ENCODE results near the gene POU2F1. TPM values are rescaled to one million over a fixed set of nuclear protein-coding genes. Genes with fewer than 3 reads are reported as not detected.

Gene POU2F1
- polyA plus RNA-seq, 2 of the 4 experiments (the other 2 are of a cell fraction), result 2.9 to 9.4 TPM

DNA sequence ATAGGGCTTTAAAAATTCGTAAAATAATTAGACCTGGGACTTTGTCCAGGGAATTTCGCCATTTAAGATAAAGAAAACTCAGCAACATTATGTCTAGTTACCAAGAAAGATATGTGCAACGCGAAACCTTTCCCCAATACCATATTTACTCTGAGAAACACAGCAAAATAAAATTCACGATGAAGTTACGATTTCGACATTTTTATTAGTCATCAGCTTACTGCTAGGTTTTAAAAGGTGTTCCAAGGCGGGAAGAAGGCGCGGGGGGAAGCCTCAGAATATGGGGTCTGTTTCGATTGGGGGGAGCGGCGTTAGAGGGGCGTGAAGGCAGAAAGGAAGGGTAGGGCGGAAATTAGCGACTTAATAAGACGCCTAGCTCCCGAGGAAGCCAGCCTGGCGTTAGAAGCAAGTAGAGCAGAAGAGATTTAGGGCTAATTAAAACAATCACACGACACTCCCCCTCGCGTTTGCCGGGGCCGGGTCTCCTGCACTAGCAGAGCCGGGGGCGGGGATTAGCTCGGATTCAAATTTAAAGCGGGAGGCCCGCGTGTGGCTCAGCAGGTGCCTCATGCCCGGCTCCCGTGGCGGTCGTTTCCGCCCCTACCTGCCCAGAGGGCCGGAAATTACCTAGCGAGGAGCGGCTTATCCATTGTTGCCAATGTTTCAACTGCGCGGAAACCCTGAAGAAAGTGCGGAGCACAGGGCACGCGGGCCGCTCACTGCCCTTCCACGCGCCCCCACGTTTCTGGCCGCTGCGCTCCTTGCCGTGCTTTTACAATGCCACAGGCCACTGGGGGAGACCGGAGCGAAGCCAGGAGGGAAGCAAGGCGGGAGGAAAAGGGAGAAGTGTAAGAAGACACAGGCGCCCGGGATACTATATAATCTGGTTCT lies 795 bp upstream of the POU2F1 start (continued):
- TF ChIP-seq, protein P1, sequence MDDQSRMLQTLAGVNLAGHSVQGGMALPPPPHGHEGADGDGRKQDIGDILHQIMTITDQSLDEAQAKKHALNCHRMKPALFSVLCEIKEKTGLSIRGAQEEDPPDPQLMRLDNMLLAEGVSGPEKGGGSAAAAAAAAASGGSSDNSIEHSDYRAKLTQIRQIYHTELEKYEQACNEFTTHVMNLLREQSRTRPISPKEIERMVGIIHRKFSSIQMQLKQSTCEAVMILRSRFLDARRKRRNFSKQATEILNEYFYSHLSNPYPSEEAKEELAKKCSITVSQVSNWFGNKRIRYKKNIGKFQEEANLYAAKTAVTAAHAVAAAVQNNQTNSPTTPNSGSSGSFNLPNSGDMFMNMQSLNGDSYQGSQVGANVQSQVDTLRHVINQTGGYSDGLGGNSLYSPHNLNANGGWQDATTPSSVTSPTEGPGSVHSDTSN (IDR thresholded peaks at IDR 0.05), result no peak; the same call in 1 of the 2 replicates
- TF ChIP-seq ZNF302 (CRISPR knock-in tag; IDR thresholded peaks at IDR 0.05) (no peak), CBX2 (IDR thresholded peaks at IDR 0.05; ENCODE audit: borderline replicate concordance, low read depth) (no peak), EP300 (IDR thresholded peaks at IDR 0.05) (no peak), MAFK (IDR thresholded peaks at IDR 0.05; ENCODE audit: partially characterized antibody) (no peak), HEYL (CRISPR knock-in tag; IDR thresholded peaks at IDR 0.05) (no peak), NR3C1 (IDR thresholded peaks at IDR 0.05) (no peak), BHLHE40 (IDR thresholded peaks at IDR 0.05; ENCODE audit: low read depth, low read length) (no peak), RFX5 (IDR thresholded peaks at IDR 0.05) (no peak), CHD2 (IDR thresholded peaks at IDR 0.05; ENCODE audit: low read length, partially characterized antibody) (no peak), SMC3 (IDR thresholded peaks at IDR 0.05) (no peak), GATA3 (IDR thresholded peaks at IDR 0.05; ENCODE audit: borderline replicate concordance) (no peak), POLR2A (IDR thresholded peaks at IDR 0.05; ENCODE audit: low read length) (peak; percentile 47; the same call in 1 of the 2 replicates), JUNB (IDR thresholded peaks at IDR 0.05) (no peak), CBX8 (IDR thresholded peaks at IDR 0.05) (no peak), NPAS2 (CRISPR knock-in tag; IDR thresholded peaks at IDR 0.05; ENCODE audit: borderline replicate concordance) (no peak), CEBPB (IDR thresholded peaks at IDR 0.05) (0 out of 4 replicates have a peak, but pooled peaks of 1 of the 2 experiments have one; percentile 34), NFE2L2 (conservative IDR thresholded peaks at IDR 0.05; ENCODE audit: low read length) (no peak), SREBF2 (IDR thresholded peaks at IDR 0.05) (no peak), HOXA7 (CRISPR knock-in tag; IDR thresholded peaks at IDR 0.05) (0 out of 2 replicates have a peak, but pooled peaks have one; percentile 47), EHMT2 (IDR thresholded peaks at IDR 0.05; ENCODE audit: low read depth) (no peak), HOXB5 (CRISPR knock-in tag; IDR thresholded peaks at IDR 0.05) (0 out of 2 replicates have a peak, but pooled peaks have one; percentile 70), HDAC2 (IDR thresholded peaks at IDR 0.05) (peak; percentile 82; the same call in 1 of the 2 replicates), RARB (CRISPR knock-in tag; IDR thresholded peaks at IDR 0.05) (0 out of 2 replicates have a peak, but pooled peaks have one; percentile 53), TFCP2L1 (CRISPR knock-in tag; IDR thresholded peaks at IDR 0.05) (no peak), POLR2AphosphoS2 (conservative IDR thresholded peaks at IDR 0.05; ENCODE audit: low read length) (no peak), CHD4 (IDR thresholded peaks at IDR 0.05; ENCODE audit: borderline replicate concordance) (no peak; the same call in 1 of the 2 replicates), RCOR1 (IDR thresholded peaks at IDR 0.05; ENCODE audit: low read depth, low read length) (no peak), RNF2 (IDR thresholded peaks at IDR 0.05; ENCODE audit: borderline replicate concordance, low read depth) (no peak), JUN (IDR thresholded peaks at IDR 0.05) (peak in 1 of 2 experiments; percentile 77; a peak in 2 of 5 replicates)
- TF ChIP-seq, protein P2, sequence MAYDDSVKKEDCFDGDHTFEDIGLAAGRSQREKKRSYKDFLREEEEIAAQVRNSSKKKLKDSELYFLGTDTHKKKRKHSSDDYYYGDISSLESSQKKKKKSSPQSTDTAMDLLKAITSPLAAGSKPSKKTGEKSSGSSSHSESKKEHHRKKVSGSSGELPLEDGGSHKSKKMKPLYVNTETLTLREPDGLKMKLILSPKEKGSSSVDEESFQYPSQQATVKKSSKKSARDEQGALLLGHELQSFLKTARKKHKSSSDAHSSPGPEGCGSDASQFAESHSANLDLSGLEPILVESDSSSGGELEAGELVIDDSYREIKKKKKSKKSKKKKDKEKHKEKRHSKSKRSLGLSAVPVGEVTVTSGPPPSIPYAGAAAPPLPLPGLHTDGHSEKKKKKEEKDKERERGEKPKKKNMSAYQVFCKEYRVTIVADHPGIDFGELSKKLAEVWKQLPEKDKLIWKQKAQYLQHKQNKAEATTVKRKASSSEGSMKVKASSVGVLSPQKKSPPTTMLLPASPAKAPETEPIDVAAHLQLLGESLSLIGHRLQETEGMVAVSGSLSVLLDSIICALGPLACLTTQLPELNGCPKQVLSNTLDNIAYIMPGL (CRISPR knock-in tag; IDR thresholded peaks at IDR 0.05; ENCODE audit: borderline replicate concordance), result peak; percentile 57; the same call in 1 of the 2 replicates
- TF ChIP-seq, protein P3, sequence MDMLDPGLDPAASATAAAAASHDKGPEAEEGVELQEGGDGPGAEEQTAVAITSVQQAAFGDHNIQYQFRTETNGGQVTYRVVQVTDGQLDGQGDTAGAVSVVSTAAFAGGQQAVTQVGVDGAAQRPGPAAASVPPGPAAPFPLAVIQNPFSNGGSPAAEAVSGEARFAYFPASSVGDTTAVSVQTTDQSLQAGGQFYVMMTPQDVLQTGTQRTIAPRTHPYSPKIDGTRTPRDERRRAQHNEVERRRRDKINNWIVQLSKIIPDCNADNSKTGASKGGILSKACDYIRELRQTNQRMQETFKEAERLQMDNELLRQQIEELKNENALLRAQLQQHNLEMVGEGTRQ (IDR thresholded peaks at IDR 0.05), result peak; percentile 45; the same call in 1 of the 2 replicates
- TF ChIP-seq, protein P4, sequence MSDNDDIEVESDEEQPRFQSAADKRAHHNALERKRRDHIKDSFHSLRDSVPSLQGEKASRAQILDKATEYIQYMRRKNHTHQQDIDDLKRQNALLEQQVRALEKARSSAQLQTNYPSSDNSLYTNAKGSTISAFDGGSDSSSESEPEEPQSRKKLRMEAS (IDR thresholded peaks at IDR 0.05), result peak; percentile 93
- TF ChIP-seq, protein P5, sequence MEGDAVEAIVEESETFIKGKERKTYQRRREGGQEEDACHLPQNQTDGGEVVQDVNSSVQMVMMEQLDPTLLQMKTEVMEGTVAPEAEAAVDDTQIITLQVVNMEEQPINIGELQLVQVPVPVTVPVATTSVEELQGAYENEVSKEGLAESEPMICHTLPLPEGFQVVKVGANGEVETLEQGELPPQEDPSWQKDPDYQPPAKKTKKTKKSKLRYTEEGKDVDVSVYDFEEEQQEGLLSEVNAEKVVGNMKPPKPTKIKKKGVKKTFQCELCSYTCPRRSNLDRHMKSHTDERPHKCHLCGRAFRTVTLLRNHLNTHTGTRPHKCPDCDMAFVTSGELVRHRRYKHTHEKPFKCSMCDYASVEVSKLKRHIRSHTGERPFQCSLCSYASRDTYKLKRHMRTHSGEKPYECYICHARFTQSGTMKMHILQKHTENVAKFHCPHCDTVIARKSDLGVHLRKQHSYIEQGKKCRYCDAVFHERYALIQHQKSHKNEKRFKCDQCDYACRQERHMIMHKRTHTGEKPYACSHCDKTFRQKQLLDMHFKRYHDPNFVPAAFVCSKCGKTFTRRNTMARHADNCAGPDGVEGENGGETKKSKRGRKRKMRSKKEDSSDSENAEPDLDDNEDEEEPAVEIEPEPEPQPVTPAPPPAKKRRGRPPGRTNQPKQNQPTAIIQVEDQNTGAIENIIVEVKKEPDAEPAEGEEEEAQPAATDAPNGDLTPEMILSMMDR (IDR thresholded peaks at IDR 0.05), result no peak
- TF ChIP-seq, protein P6, sequence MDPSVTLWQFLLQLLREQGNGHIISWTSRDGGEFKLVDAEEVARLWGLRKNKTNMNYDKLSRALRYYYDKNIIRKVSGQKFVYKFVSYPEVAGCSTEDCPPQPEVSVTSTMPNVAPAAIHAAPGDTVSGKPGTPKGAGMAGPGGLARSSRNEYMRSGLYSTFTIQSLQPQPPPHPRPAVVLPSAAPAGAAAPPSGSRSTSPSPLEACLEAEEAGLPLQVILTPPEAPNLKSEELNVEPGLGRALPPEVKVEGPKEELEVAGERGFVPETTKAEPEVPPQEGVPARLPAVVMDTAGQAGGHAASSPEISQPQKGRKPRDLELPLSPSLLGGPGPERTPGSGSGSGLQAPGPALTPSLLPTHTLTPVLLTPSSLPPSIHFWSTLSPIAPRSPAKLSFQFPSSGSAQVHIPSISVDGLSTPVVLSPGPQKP (IDR thresholded peaks at IDR 0.05; ENCODE audit: low read depth, low read length), result no peak
- TF ChIP-seq, protein P7, sequence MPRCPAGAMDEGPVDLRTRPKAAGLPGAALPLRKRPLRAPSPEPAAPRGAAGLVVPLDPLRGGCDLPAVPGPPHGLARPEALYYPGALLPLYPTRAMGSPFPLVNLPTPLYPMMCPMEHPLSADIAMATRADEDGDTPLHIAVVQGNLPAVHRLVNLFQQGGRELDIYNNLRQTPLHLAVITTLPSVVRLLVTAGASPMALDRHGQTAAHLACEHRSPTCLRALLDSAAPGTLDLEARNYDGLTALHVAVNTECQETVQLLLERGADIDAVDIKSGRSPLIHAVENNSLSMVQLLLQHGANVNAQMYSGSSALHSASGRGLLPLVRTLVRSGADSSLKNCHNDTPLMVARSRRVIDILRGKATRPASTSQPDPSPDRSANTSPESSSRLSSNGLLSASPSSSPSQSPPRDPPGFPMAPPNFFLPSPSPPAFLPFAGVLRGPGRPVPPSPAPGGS (IDR thresholded peaks at IDR 0.05), result peak; percentile 77; the same call in 2 of the 3 replicates

All from A549 (cell line).